Adipose tissue (tissue), 3 donors: Measurements from ENCODE around the gene ADD1. TPM values are rescaled to one million over a fixed set of nuclear protein-coding genes. Genes with fewer than 3 reads are reported as not detected.
"Not testable (repeated sequence)": the region's sequence is repeated elsewhere in the genome, so short reads cannot be mapped to it uniquely, and the experiment has no call there.

Experiments
- H3K27ac ChIP-seq: one replicate; pipeline ENCODE4 v1.5.1; 2013; ENCODE audit warnings: low read depth, low read length
- WGBS, 3 donors: extraction: QIAGEN DNeasy Blood & Tissue Kit; methylation state at CpG; one replicate each; pipeline ENCODE4 v1.1.7; 2013; 5-methylcytosine and 5-hydroxymethylcytosine counted together
- polyA plus RNA-seq, 3 donors: library from polyadenylated mRNA; stranded (reverse); fragments of 200-250 nt; gene quantifications; one replicate each; pipeline ENCODE4 v1.2.3, GENCODE V29; 2013
- donor health status: healthy with polysubstance abuse.
- donor health status: Bipolar disorder and iron deficiency.
- donor health status: healthy.

Gene ADD1
- polyA plus RNA-seq, 3 donors, result 66.5 to 270 (median 154) TPM

- 58 to 67% (median 62%) methylated on average over 15 of the region's 15 CpGs for WGBS, 3 donors
- H3K27ac ChIP-seq, result no peak overlapping the region
Measured at GRCh38 chr4:2932951-2933565, 89.4 kb downstream of the ADD1 start.

GRCh38 chr4:2933566-2934076, 90.0 kb downstream of the ADD1 start:
- WGBS, 3 donors, result 19 to 40% (median 20%) methylated on average over 20 to 31 of the region's 31 CpGs
- H3K27ac ChIP-seq, result peak overlapping the region; percentile 13

- 2 to 3% (median 2%) methylated on average over 52 to 92 of the region's 93 CpGs for WGBS, 3 donors
- H3K27ac ChIP-seq, result no peak overlapping the region
Measured at GRCh38 chr4:2934077-2934812, 90.6 kb downstream of the ADD1 start.

GRCh38 chr4:2934813-2935761, 91.4 kb downstream of the ADD1 start:
- H3K27ac ChIP-seq, result no peak overlapping the region
- 0 to 1% (median 1%) methylated on average over 53 to 70 of the region's 70 CpGs for WGBS, 3 donors

GRCh38 chr4:2935762-2936743, 92.4 kb downstream of the ADD1 start:
- 73 to 76% (median 76%) methylated on average over 20 of the region's 20 CpGs for WGBS, 3 donors
- no peak overlapping the region for H3K27ac ChIP-seq

- WGBS, 3 donors, result 66 to 81% (median 80%) methylated on average over 6 of the region's 6 CpGs
- no peak overlapping the region for H3K27ac ChIP-seq
Measured at GRCh38 chr4:2936773-2937145, 93.1 kb downstream of the ADD1 start.

- 65 to 81% (median 78%) methylated on average over 23 of the region's 23 CpGs for WGBS, 3 donors
- no peak overlapping the region for H3K27ac ChIP-seq
Measured at GRCh38 chr4:2937146-2937857, 93.7 kb downstream of the ADD1 start.

- WGBS, 3 donors, result 71 to 85% (median 77%) methylated on average over 11 to 12 of the region's 12 CpGs
- H3K27ac ChIP-seq, result no peak overlapping the region
Measured at GRCh38 chr4:2937986-2938385, 94.3 kb downstream of the ADD1 start.

- WGBS, 3 donors, result 89 to 95% (median 92%) methylated on average over 9 to 10 of the region's 10 CpGs
- not testable (repeated sequence) for H3K27ac ChIP-seq
Measured at GRCh38 chr4:2938411-2938810, 94.8 kb downstream of the ADD1 start.

GRCh38 chr4:2938906-2939305, 95.3 kb downstream of the ADD1 start:
- 86 to 92% (median 90%) methylated on average over 14 of the region's 14 CpGs for WGBS, 3 donors

GRCh38 chr4:2939383-2940243, 96.0 kb downstream of the ADD1 start:
- 88 to 90% (median 90%) methylated on average over 30 of the region's 30 CpGs for WGBS, 3 donors

More at GRCh38 chr4:2938906-2939305, 95.3 kb downstream of the ADD1 start:
- no peak overlapping the region for H3K27ac ChIP-seq

GRCh38 chr4:2940267-2941137, 96.9 kb downstream of the ADD1 start:
- no peak overlapping the region for H3K27ac ChIP-seq
- 90 to 94% (median 93%) methylated on average over 29 of the region's 29 CpGs for WGBS, 3 donors

More at GRCh38 chr4:2939383-2940243, 96.0 kb downstream of the ADD1 start:
- H3K27ac ChIP-seq, result no peak overlapping the region

GRCh38 chr4:2941138-2942036, 97.7 kb downstream of the ADD1 start:
- WGBS, 3 donors, result 89 to 91% (median 90%) methylated on average over 24 of the region's 24 CpGs
- H3K27ac ChIP-seq, result no peak overlapping the region

- 88 to 91% (median 89%) methylated on average over 21 of the region's 21 CpGs for WGBS, 3 donors
- no peak overlapping the region for H3K27ac ChIP-seq
Measured at GRCh38 chr4:2942037-2942531, 98.4 kb downstream of the ADD1 start.
